Forelimb muscle (tissue), 1 donor: ENCODE measurements around the gene CPM. TPM values are rescaled to one million over a fixed set of nuclear protein-coding genes. Genes with fewer than 3 reads are reported as not detected.

Experiments
- DNase-seq: peaks from one replicate; pipeline ENCODE4 v3.0.0-alpha.2; 2013; ENCODE audit warnings: low read depth
- polyA plus RNA-seq: library from polyadenylated mRNA; unstranded; fragments of 120-200 nt; gene quantifications from one replicate; pipeline ENCODE4 v1.2.1, GENCODE V29; 2013; ENCODE audit not compliant: insufficient read length

CPM gene
- polyA plus RNA-seq, 1 donor = 2.5 TPM

GRCh38 chr12:68878846-68879245 lies 54.1 kb downstream of the CPM start:
- DNase-seq = no peak

GRCh38 chr12:68878283-68878682 lies 54.7 kb downstream of the CPM start:
- no peak for DNase-seq

- no peak for DNase-seq
These were observed 55.4 kb downstream of the CPM start for GRCh38 chr12:68877583-68877982.

GRCh38 chr12:68876461-68876860 lies 56.5 kb downstream of the CPM start:
- no peak for DNase-seq

- DNase-seq = no peak
These were observed 59.7 kb downstream of the CPM start for GRCh38 chr12:68873316-68873715.

- DNase-seq = no peak
These were observed 61.0 kb downstream of the CPM start for GRCh38 chr12:68871921-68872320.

- DNase-seq = no peak
These were observed 61.6 kb downstream of the CPM start for GRCh38 chr12:68871396-68871795.

- DNase-seq = no peak
These were observed 62.5 kb downstream of the CPM start for GRCh38 chr12:68870443-68870842.

GRCh38 chr12:68870011-68870410 lies 63.0 kb downstream of the CPM start:
- no peak for DNase-seq

- no peak for DNase-seq
These were observed 64.8 kb downstream of the CPM start for GRCh38 chr12:68868043-68868790.

- DNase-seq = no peak
These were observed 65.4 kb downstream of the CPM start for GRCh38 chr12:68867606-68868005.

GRCh38 chr12:68866950-68867349 lies 66.0 kb downstream of the CPM start:
- DNase-seq = no peak

- DNase-seq = no peak
These were observed 67.4 kb downstream of the CPM start for GRCh38 chr12:68865399-68866164.

GRCh38 chr12:68864604-68865003 lies 68.4 kb downstream of the CPM start:
- DNase-seq = no peak

- DNase-seq = peak; percentile 20
These were observed 69.0 kb downstream of the CPM start for GRCh38 chr12:68863886-68864454.

- no peak for DNase-seq
These were observed 69.7 kb downstream of the CPM start for GRCh38 chr12:68863109-68863770.

- DNase-seq = no peak
These were observed 71.1 kb downstream of the CPM start for GRCh38 chr12:68861890-68862289.

- DNase-seq = no peak
These were observed 76.5 kb downstream of the CPM start for GRCh38 chr12:68856510-68856909.

GRCh38 chr12:68855771-68856170 lies 77.2 kb downstream of the CPM start:
- DNase-seq = no peak

- DNase-seq = no peak
These were observed 77.9 kb downstream of the CPM start for GRCh38 chr12:68855111-68855510.

GRCh38 chr12:68854554-68854953 lies 78.4 kb downstream of the CPM start:
- DNase-seq = no peak

- no peak for DNase-seq
These were observed 78.9 kb downstream of the CPM start for GRCh38 chr12:68854078-68854468.
